ENCODE results near the gene GSDME. TPM values are rescaled to one million over a fixed set of nuclear protein-coding genes. Genes with fewer than 3 reads are reported as not detected.

Gene GSDME
- 50.8 and 52.0 TPM in 2 replicates for total RNA-seq (2013; cell fraction: nucleolus; rRNA removed)
- total RNA-seq (2014; rRNA removed) = 140 and 149 TPM in 2 replicates
- 95.2 and 96.2 TPM in 2 replicates for total RNA-seq (2014; rRNA removed; fragmentation: Illumina TruSeq; extraction: Trizol)
- total RNA-seq (2021) = 114 and 116 TPM in 2 replicates
- 78.4 TPM for polyA plus RNA-seq (2011; ENCODE audit: low read depth)
- 19.7 and 23.7 TPM in 2 replicates for polyA plus RNA-seq (2011; rRNA removed)
- 18.6 and 22.3 TPM in 2 replicates for polyA plus RNA-seq (2011; cell fraction: cytosol; rRNA removed)
- polyA plus RNA-seq (2011; cell fraction: nucleus; rRNA removed) = 30.2 and 33.1 TPM in 2 replicates
- 92.4 and 94.8 TPM in 2 replicates for polyA plus RNA-seq (2012)
- 141 and 143 TPM in 2 replicates for polyA plus RNA-seq (2014; fragmentation: Illumina TruSeq; extraction: Trizol)
- 10 to 100 TPM; 62.5 to 83.7 TPM for polyA plus RNA-seq (2014; fragmentation: Nextera tagmentation; extraction: Ambion mirVana)
- 128 and 141 TPM in 2 replicates for polyA plus RNA-seq (2014; rRNA removed)
- 100 to 1,000 TPM; 242 to 245 TPM for polyA plus RNA-seq (2016; fragmentation: Nextera tagmentation; extraction: Ambion mirVana)
- 27.0 and 41.7 TPM in 2 replicates for polyA minus RNA-seq (2011; rRNA and poly(A)+ RNA removed)
- 6.1 and 7.5 TPM in 2 replicates for polyA minus RNA-seq (2011; cell fraction: cytosol; rRNA and poly(A)+ RNA removed)
- polyA minus RNA-seq (2011; cell fraction: nucleus; rRNA and poly(A)+ RNA removed) = 12.8 and 19.2 TPM in 2 replicates
- Bru-seq, nascent RNA = percentile 73 among the genes with signal in this experiment
- BruChase-seq, experiment 1, labeled RNA remaining after a 6-hour chase = percentile 71 among the genes with signal in this experiment
- percentile 74 among the genes with signal in this experiment for BruChase-seq, experiment 2, labeled RNA remaining after a 2-hour chase
- long read RNA-seq, experiment 1, transcript GSDME-215 (10 exons, 2,250 nt) = major isoform, 19 of 28 reads
- long read RNA-seq, experiment 1, partial matches to known transcripts = 6 of 28 reads
- long read RNA-seq, experiment 1, other reads (novel, unspliced or antisense) = 1 of 28 reads
- long read RNA-seq, experiment 2, full-length matches to known transcripts = 131 of 216 reads
- long read RNA-seq, experiment 2, partial matches to known transcripts = 73 of 216 reads
- long read RNA-seq, experiment 2, other reads (novel, unspliced or antisense) = 12 of 216 reads

- Histone ChIP-seq H3K36me3 (ENCODE audit: control insufficient read depth in 2 of 2, insufficient read depth in 2 of 2, low read length in 1 of 2) (no peaks in the 10 kb centered on the region; a peak in 1 of 4 replicates), H4K20me1 (ENCODE audit: control insufficient read depth, insufficient read depth) (no peaks in the 10 kb centered on the region), H3K4me3 (peak within 1 kb of the TSS; percentile 88), H3K9ac (ENCODE audit: control insufficient read depth, insufficient read depth, low read length) (peak within 1 kb of the TSS; percentile 75), H3K27me3 (replicated peaks in 1 of 2; ENCODE audit: control insufficient read depth in 2 of 2, insufficient read depth in 2 of 2, low read length in 1 of 2) (no peaks in the 10 kb centered on the region), H3K4me1 (ENCODE audit: control insufficient read depth, insufficient read depth, low read length) (peaks cover 40% of the 10 kb centered on the region), H3K27ac (ENCODE audit: control insufficient read depth, insufficient read depth) (peak within 1 kb of the TSS; percentile 93), H2AFZ (ENCODE audit: control insufficient read depth, low read depth, low read length) (peak within 1 kb of the TSS; percentile 83), H3K79me2 (ENCODE audit: control insufficient read depth, insufficient read depth, low read length) (peaks cover 43% of the 10 kb centered on the region), H3K4me2 (ENCODE audit: control insufficient read depth, insufficient read depth) (peak within 1 kb of the TSS; percentile 98), H3K9me3 (replicated peaks; ENCODE audit: control insufficient read depth, insufficient read depth, low read length) (peaks cover 2% of the 10 kb centered on the region)
- RAD21 ChIA-PET (ENCODE audit: unreplicated experiment) = no interaction called here
- intact Hi-C loops (cut with micrococcal nuclease; ENCODE audit: unreplicated experiment) (loop anchor here (5.0 kb wide), 1 partner anchor 225 kb away; the partner anchor contains the start of gene OSBPL3), in situ Hi-C loops (cut with MboI) (no loop called here)
- no TSS peak for BruUV-seq (replicated peaks)
- SMC1A ChIA-PET (ENCODE audit: uncharacterized antibody, unreplicated experiment) = interaction anchor here (0.8 to 2.3 kb wide), 7 partner anchors 11 to 312 kb away, joined by 3 to 10 read pairs (median 4); no protein-coding TSS in a partner anchor
- FAIRE-seq (peak; percentile 23), DNase-seq (ENCODE audit: low read depth, low spot score) (no peak), ATAC-seq (peak; percentile 85)
- 13% methylated on average over 55 of the region's 81 CpGs for WGBS (ENCODE audit: insufficient coverage, insufficient replicate concordance, low lambda C conversion rate, missing lambda C conversion rate)
- CTCF ChIA-PET = interaction anchor here (0.8 to 3.2 kb wide), 2 partner anchors 42 to 98 kb away, joined by 3 to 8 read pairs; no protein-coding TSS in a partner anchor
- POLR2A ChIA-PET = interaction anchor here (0.9 kb wide), 1 partner anchor 42 kb away, joined by 3 read pairs; no protein-coding TSS in a partner anchor
- TF ChIP-seq POLR2A (IDR thresholded peaks at IDR 0.05; ENCODE audit: low read depth, low read length) = peak; percentile 60; the same call in 1 of the 2 replicates
- 0 out of 2 replicates have a peak, but pooled peaks have one; percentile 4 for TF ChIP-seq NFYB (IDR thresholded peaks at IDR 0.05; ENCODE audit: insufficient read depth, low read depth, low read length)
- 0 out of 2 replicates have a peak, but pooled peaks have one; percentile 10 for TF ChIP-seq RUNX3 (IDR thresholded peaks at IDR 0.05; ENCODE audit: low read length)
- TF ChIP-seq TAF1 (IDR thresholded peaks at IDR 0.05; ENCODE audit: borderline replicate concordance, low read depth, low read length) = 0 out of 2 replicates have a peak, but pooled peaks have one; percentile 37
- peak; percentile 22 for TF ChIP-seq HDAC6 (IDR thresholded peaks at IDR 0.05; ENCODE audit: unreplicated experiment)
- TF ChIP-seq ZNF687 (IDR thresholded peaks at IDR 0.05) = 0 out of 2 replicates have a peak, but pooled peaks have one; percentile 48
- no peak for TF ChIP-seq JUNB (IDR thresholded peaks at IDR 0.05)
- TF ChIP-seq ESRRA (IDR thresholded peaks at IDR 0.05; ENCODE audit: low read length) = no peak
- TF ChIP-seq NFYA (IDR thresholded peaks at IDR 0.05; ENCODE audit: borderline replicate concordance, low read depth, low read length) = no peak
- TF ChIP-seq BHLHE40 (IDR thresholded peaks at IDR 0.05; ENCODE audit: borderline replicate concordance in 1 of 2, low read depth in 2 of 2, low read length in 1 of 2) = 0 out of 4 replicates have a peak, but pooled peaks of 1 of the 2 experiments have one; percentile 31
- TF ChIP-seq SMAD5 (IDR thresholded peaks at IDR 0.05; ENCODE audit: low read depth) = no peak
- peak; percentile 43 for TF ChIP-seq BCL3 (IDR thresholded peaks at IDR 0.05; ENCODE audit: borderline replicate concordance, insufficient read depth, low read depth, low read length, poor library complexity, severe bottlenecking)
Measured at GRCh38 chr7:24757353-24758275, at the start of gene GSDME. Gene GSDME (minus strand): TSS chr7:24757464. CDS start chr7:24749774, 7,690 bp downstream.
